Heart right ventricle (tissue), 16 donors: ENCODE data around the gene ERI3. TPM values are rescaled to one million over a fixed set of nuclear protein-coding genes. Genes with fewer than 3 reads are reported as not detected.

ENCODE experiments used
- ATAC-seq, 8 donors: fragments of 200-7000 bp; cut with Tn5 transposase; one replicate each; pipeline ENCODE4 v1.9.1; 2020; ENCODE audit warnings: mild to moderate bottlenecking in 8 of 8, moderate library complexity in 8 of 8, moderate number of reproducible peaks in 1 of 8
- DNase-seq, 2 donors: peaks; one replicate each; pipeline ENCODE4 v3.0.0-alpha.2; 2020
- H3K27ac ChIP-seq, 10 donors: fragments of 200-600 bp; sonication (generic) in 2 of 10; one replicate each; pipeline versions ENCODE4 v1.5.0 to v1.8.0; 2020 to 2022; ENCODE audit warnings: mild to moderate bottlenecking in 3 of 10
- H3K27me3 ChIP-seq, 7 donors: fragments of 200-600 bp; one replicate each; pipeline ENCODE4 v1.8.0; 2021 to 2022; ENCODE audit warnings: mild to moderate bottlenecking in 2 of 7
- H3K36me3 ChIP-seq, 9 donors: fragments of 200-600 bp; sonication (generic) in 1 of 9; one replicate each; pipeline versions ENCODE4 v1.5.0 to v1.8.0; 2020 to 2022; ENCODE audit warnings: mild to moderate bottlenecking in 2 of 9
- H3K4me1 ChIP-seq, 9 donors: fragments of 200-600 bp; sonication (generic) in 1 of 9; one replicate each; pipeline versions ENCODE4 v1.5.0 to v1.8.0; 2020 to 2022; ENCODE audit warnings: mild to moderate bottlenecking in 4 of 9
- H3K4me3 ChIP-seq, 10 donors: fragments of 200-600 bp; sonication (generic) in 2 of 10; one replicate each; pipeline versions ENCODE4 v1.5.0 to v1.8.0; 2020 to 2022; ENCODE audit warnings: mild to moderate bottlenecking in 7 of 10, moderate library complexity in 2 of 10
- H3K9me3 ChIP-seq, 11 donors: fragments of 200-600 bp in 10 of 11; sonication (generic) in 2 of 11; one replicate each; pipeline versions ENCODE4 v1.5.0 to v1.8.0; 2013 to 2022; ENCODE audit warnings: mild to moderate bottlenecking in 2 of 11, control low read depth in 1 of 11, moderate library complexity in 1 of 11
- CTCF ChIP-seq, 9 donors: fragments of 200-600 bp; sonication (generic) in 2 of 9; IDR thresholded peaks; one replicate each; pipeline versions ENCODE4 v1.5.0 to v1.8.0; 2021 to 2022; ENCODE audit warnings: antibody characterized with exemption in 9 of 9, mild to moderate bottlenecking in 5 of 9, moderate library complexity in 1 of 9
- WGBS, 2 donors: extraction: QIAGEN DNeasy Blood & Tissue Kit; methylation state at CpG; one replicate each; pipeline ENCODE4 v1.1.7; 2013; ENCODE audit warnings: inconsistent platforms in 1 of 2; 5-methylcytosine and 5-hydroxymethylcytosine counted together
- intact Hi-C, 10 donors: fragments of 100-400 bp; cut with DNase I; formaldehyde crosslinking; loops; one replicate each; pipeline versions ENCODE4 v1.11.1 to v1.14.2; 2022
- polyA plus RNA-seq, 2 donors: library from polyadenylated mRNA; stranded (reverse); fragments of 200-250 nt; gene quantifications; one replicate each; pipeline ENCODE4 v1.2.3, GENCODE V29; 2013
- total RNA-seq, 10 donors: library from RNA; stranded (reverse); fragmentation: NEBNext Ultra II Directional in 3 of 10; extraction: Animal tissue kit (Norgen Biotek cat#: 25700) in 3 of 10; gene quantifications; one replicate each; pipeline versions ENCODE4 v1.2.1 to v1.2.4, GENCODE V29; 2021 to 2023
- donor health status: Arrhythmogenic right ventricular cardiomyopathy.
- donor health status: ischemic (EF 13 %, LVEDD 7.1; RV severe dilation, severe dysfunction).
- donor health status: healthy with polysubstance abuse.
- donor health status: DM: no; HTN: yes; CAD: no.
- donor health status: DM: no; HTN: no; CAD: no.
- donor health status: ischemic (EF 25% LVEDD 6.9; RV normal size, moderate dysfunction).
- donor health status: ischemic (EF 25% LVEDD 5.7; RV mildly dilated, moderate dysfunction).
- donor health status: healthy.
- donor health status: DM: yes; HTN: yes; CAD: no.
- donor health status: Ischemic cardiomyopathy.
- donor health status: ischemic (EF 35%, LVEDD 5.7; RV mildly dilated, moderate dysfunction).
- donor health status: nonischemic (EF 11% LVEDD 7.7; RV severe dilation, severe dysfunction).
- donor health status: DM: yes; HTN: yes; CAD: no.
- donor health status: PGD.
- donor health status: ischemic (EF 29% LVEDD 5.4; RV normal size, mild dysfunction).
- donor health status: nonischemic (EF 23%, LVEDD 6.1; RV moderate dilation, normal function).

ERI3 gene
- total and polyA plus RNA-seq, 12 donors: 28.1 to 68.4 (median 47.9) TPM

DNA sequence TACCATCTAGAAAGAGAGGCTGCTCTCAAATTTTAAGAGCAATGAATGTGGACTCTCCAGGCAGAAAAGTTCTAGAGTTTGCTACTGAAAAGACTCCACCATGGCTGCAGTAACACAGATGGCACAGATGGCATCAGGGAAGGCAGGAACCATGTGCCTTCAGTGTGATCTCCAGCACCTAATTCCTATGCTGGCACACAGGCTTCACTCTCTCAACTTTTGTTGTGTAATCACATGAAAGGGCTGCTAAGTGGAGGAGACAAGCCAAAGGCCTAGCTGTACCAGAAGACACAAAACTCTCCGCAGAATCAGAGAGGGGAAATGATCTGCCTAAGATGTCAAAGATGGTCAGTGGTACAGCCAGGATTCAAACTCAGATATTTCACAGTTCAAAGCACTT is 31.1 kb downstream of the ERI3 start:
- intact Hi-C loops: no loop called here
- 85 to 100% methylated on average over 1 of the region's 1 CpG for WGBS, 2 donors
- peaks cover 0 to 41% (median 0%) of the 10 kb centered on the region in 9 donors for H3K36me3 ChIP-seq
- H3K27ac ChIP-seq: no peak overlapping the region
- peak in 2 of 8 donors; percentile 25 to 33 for ATAC-seq
- DNase-seq: no peak
- no peaks in the 10 kb centered on the region for H3K27me3 ChIP-seq
- no peak for TF ChIP-seq CTCF (IDR thresholded peaks at IDR 0.05)
- no peak overlapping the region for H3K4me3 ChIP-seq
- H3K9me3 ChIP-seq: no peaks in the 10 kb centered on the region
- H3K4me1 ChIP-seq: peaks cover 6 to 32% (median 23%) of the 10 kb centered on the region in 9 donors

- WGBS, 2 donors: 84 to 87% methylated on average over 3 of the region's 3 CpGs
- no peak for DNase-seq
- Histone ChIP-seq H3K4me3 (no peak overlapping the region), H3K9me3 (no peaks in the 10 kb centered on the region), H3K27me3 (no peaks in the 10 kb centered on the region), H3K36me3 (peaks cover 0 to 55% (median 3%) of the 10 kb centered on the region in 9 donors), H3K27ac (no peak overlapping the region), H3K4me1 (peaks cover 0 to 17% (median 7%) of the 10 kb centered on the region in 9 donors)
- ATAC-seq: no peak
- no peak for TF ChIP-seq CTCF (IDR thresholded peaks at IDR 0.05)
- intact Hi-C loops: no loop called here
Observed at GRCh38 chr1:44322367-44322766, 32.7 kb downstream of the ERI3 start.

- H3K4me3 ChIP-seq: no peak overlapping the region
- no peaks in the 10 kb centered on the region for H3K27me3 ChIP-seq
- no peaks in the 10 kb centered on the region for H3K9me3 ChIP-seq
- ATAC-seq (no peak), DNase-seq (no peak)
- H3K4me1 ChIP-seq: peaks cover 0 to 12% (median 5%) of the 10 kb centered on the region in 9 donors
- H3K36me3 ChIP-seq: peaks cover 0 to 64% (median 8%) of the 10 kb centered on the region in 9 donors
- WGBS, 2 donors: 89% methylated on average over 2 of the region's 2 CpGs
- intact Hi-C loops: no loop called here
- no peak for TF ChIP-seq CTCF (IDR thresholded peaks at IDR 0.05)
- no peak overlapping the region for H3K27ac ChIP-seq
Observed at GRCh38 chr1:44321466-44321865, 33.6 kb downstream of the ERI3 start.

DNA sequence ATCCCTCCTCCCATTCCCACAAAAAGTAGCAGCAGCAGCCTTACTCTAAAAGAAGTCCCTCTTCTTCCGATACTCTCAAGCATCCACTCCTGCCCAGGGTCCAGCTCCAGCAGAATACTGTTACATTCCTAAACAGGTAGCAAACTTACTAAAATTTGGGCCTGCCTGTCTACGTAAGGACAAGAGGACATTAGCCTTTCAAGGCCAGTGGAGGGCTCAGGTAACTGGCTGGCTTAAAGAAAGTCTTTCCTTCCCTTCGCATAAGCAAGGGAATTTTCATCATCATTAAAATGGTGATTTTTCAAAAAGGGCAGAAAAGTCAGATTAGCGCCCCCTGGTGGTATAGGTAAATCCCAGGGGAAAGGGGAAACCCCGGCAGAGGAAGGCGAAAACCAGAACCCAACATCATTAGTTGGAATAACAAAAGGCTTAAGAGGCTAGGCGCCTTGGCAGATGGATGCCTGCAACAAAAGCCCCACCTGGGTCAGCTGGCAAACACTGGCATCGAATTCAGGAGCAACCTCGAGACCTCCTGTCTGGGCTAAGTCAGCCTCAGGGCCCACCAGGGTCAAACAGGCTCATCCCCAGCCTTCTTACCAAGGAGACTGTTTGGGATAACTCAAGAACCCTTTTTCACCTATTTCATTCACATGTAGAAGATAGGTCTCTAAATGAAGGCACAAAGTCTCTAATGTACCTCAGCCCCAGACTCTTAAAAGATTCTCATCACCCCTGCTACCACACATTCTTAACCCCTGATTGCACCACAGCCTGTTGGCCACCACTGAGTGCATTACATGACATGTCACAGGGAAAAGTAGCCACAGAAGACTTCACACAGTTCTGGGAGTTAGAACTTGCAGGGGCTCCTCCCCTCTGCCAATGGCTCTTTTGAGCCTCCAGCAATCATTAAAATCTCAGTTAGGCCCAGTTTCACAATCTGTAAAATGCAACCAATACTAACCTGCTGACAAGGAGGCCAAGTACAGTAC is 36.7 kb downstream of the ERI3 start:
- intact Hi-C loops: loop anchor here in 8 of 10 donors (5.0 to 10.0 kb wide), 2 partner anchors 101 to 104 kb away; partner anchors contain the start of gene DMAP1 (in 1 of the 8)

More for the DNA sequence above, 36.7 kb downstream of the ERI3 start:
- H3K27me3 ChIP-seq: no peaks in the 10 kb centered on the region
- peaks cover 0 to 12% (median 0%) of the 10 kb centered on the region in 9 donors for H3K4me1 ChIP-seq
- no peak for ATAC-seq
- peak in 1 of 2 donors; percentile 49 for DNase-seq
- H3K9me3 ChIP-seq: no peaks in the 10 kb centered on the region
- 57% methylated on average over 9 of the region's 9 CpGs for WGBS, 2 donors
- no peak overlapping the region for H3K4me3 ChIP-seq
- H3K36me3 ChIP-seq: peaks cover 0 to 92% (median 10%) of the 10 kb centered on the region in 9 donors
- TF ChIP-seq CTCF (IDR thresholded peaks at IDR 0.05): peak; percentile 71 to 86 (median 80)
- no peak overlapping the region for H3K27ac ChIP-seq
